Loucy (cell line): ENCODE results near the gene TMC3.
"Not testable (repeated sequence)": the region's sequence is repeated elsewhere in the genome, so short reads cannot be mapped to it uniquely, and the experiment has no call there.

Source experiments
- H2AFZ ChIP-seq: fragments of 200-600 bp; sonication (generic); 2 replicates; pipeline ENCODE4 v1.6.0; 2016; ENCODE audit warnings: antibody characterized with exemption, mild to moderate bottlenecking, low read length, moderate library complexity
- H3F3A ChIP-seq: fragments of 200-600 bp; 2 replicates; pipeline ENCODE4 v1.6.0; 2016; ENCODE audit warnings: antibody characterized with exemption, low read depth, mild to moderate bottlenecking
- H3K27me3 ChIP-seq: fragments of 200-600 bp; sonication (generic); 2 replicates; pipeline ENCODE4 v1.6.1; 2014; ENCODE audit warnings: low read length, mild to moderate bottlenecking; ENCODE audit not compliant: insufficient read depth, poor library complexity, severe bottlenecking
- H3K36me3 ChIP-seq: fragments of 200-600 bp; sonication (generic); 2 replicates; pipeline ENCODE4 v1.6.1; 2016; ENCODE audit warnings: low read length; ENCODE audit not compliant: insufficient read depth
- H3K4me1 ChIP-seq: fragments of 200-600 bp; sonication (generic); 2 replicates; pipeline ENCODE4 v1.5.1; 2014; ENCODE audit warnings: low read length, mild to moderate bottlenecking; ENCODE audit not compliant: insufficient read depth, poor library complexity, severe bottlenecking
- H3K4me2 ChIP-seq: fragments of 200-600 bp; sonication (generic); 2 replicates; pipeline ENCODE4 v1.6.0; 2014; ENCODE audit warnings: antibody characterized with exemption, low read length, low read depth, mild to moderate bottlenecking; ENCODE audit not compliant: poor library complexity, severe bottlenecking
- H3K4me3 ChIP-seq: fragments of 200-600 bp; sonication (generic); 2 replicates; pipeline ENCODE4 v1.5.1; 2014; ENCODE audit warnings: low read length, mild to moderate bottlenecking, mixed read lengths; ENCODE audit not compliant: poor library complexity, severe bottlenecking
- H3K79me2 ChIP-seq: fragments of 200-600 bp; sonication (generic); 2 replicates; pipeline ENCODE4 v1.6.1; 2014; ENCODE audit warnings: low read length; ENCODE audit not compliant: insufficient read depth
- H3K9ac ChIP-seq: fragments of 200-600 bp; sonication (generic); 2 replicates; pipeline ENCODE4 v1.6.0; 2014; ENCODE audit warnings: mild to moderate bottlenecking, low read depth, low read length, moderate library complexity; ENCODE audit not compliant: poor library complexity, severe bottlenecking
- H3K9me2 ChIP-seq: fragments of 200-600 bp; sonication (generic); replicated peaks from 2 replicates; pipeline ENCODE4 v1.6.1; 2016; ENCODE audit warnings: low read depth, low read length, mixed read lengths
- H3K9me3 ChIP-seq: fragments of 200-600 bp; sonication (generic); 2 replicates; pipeline ENCODE4 v1.6.1; 2014; ENCODE audit warnings: mild to moderate bottlenecking, antibody characterized with exemption, low read length, low read depth; ENCODE audit not compliant: insufficient read depth
- H4K20me1 ChIP-seq: fragments of 200-600 bp; sonication (generic); 2 replicates; pipeline ENCODE4 v1.6.0; 2014; ENCODE audit warnings: antibody characterized with exemption, low read length, mild to moderate bottlenecking; ENCODE audit not compliant: insufficient read depth, poor library complexity, severe bottlenecking
- CTCF ChIP-seq: fragments of 200-600 bp; sonication (generic); conservative IDR thresholded peaks from 2 replicates; pipeline ENCODE4 v1.5.1; 2014; ENCODE audit warnings: mild to moderate bottlenecking, antibody characterized with exemption, low read length
- EZH2phosphoT487 ChIP-seq: fragments of 200-600 bp; IDR thresholded peaks from 2 replicates; pipeline ENCODE4 v1.6.1; 2018; ENCODE audit warnings: antibody characterized with exemption, mild to moderate bottlenecking, moderate library complexity, borderline replicate concordance

The TMC3 gene

GRCh38 chr15:81349271-81349670 lies 24.7 kb downstream of the TMC3 start:
- TF ChIP-seq EZH2phosphoT487 (no peak), CTCF (no peak)
- Histone ChIP-seq H3K4me3 (no peak overlapping the region), H3K36me3 (no peaks in the 10 kb centered on the region), H3K4me1 (no peaks in the 10 kb centered on the region), H3K9me3 (no peaks in the 10 kb centered on the region), H3K4me2 (no peak overlapping the region), H3K9me2 (no peaks in the 10 kb centered on the region), H3K79me2 (no peaks in the 10 kb centered on the region), H3F3A (no peaks in the 10 kb centered on the region), H3K27me3 (no peaks in the 10 kb centered on the region), H2AFZ (no peak overlapping the region), H4K20me1 (no peaks in the 10 kb centered on the region), H3K9ac (no peak overlapping the region)

GRCh38 chr15:81348691-81349090 lies 25.3 kb downstream of the TMC3 start:
- not testable (repeated sequence) for H3K4me3 ChIP-seq, H2AFZ ChIP-seq, H3K9ac ChIP-seq, H3K4me2 ChIP-seq, H4K20me1 ChIP-seq, H3K36me3 ChIP-seq, H3K4me1 ChIP-seq, H3K9me2 ChIP-seq, H3K9me3 ChIP-seq, H3F3A ChIP-seq, H3K79me2 ChIP-seq, H3K27me3 ChIP-seq

- no peak overlapping the region for H3K4me2 ChIP-seq
- H3K27me3 ChIP-seq = no peaks in the 10 kb centered on the region
- H3K4me3 ChIP-seq = no peak overlapping the region
- no peaks in the 10 kb centered on the region for H3K9me3 ChIP-seq
- no peaks in the 10 kb centered on the region for H3K36me3 ChIP-seq
- no peak overlapping the region for H3K9ac ChIP-seq
- H4K20me1 ChIP-seq = no peaks in the 10 kb centered on the region
- TF ChIP-seq EZH2phosphoT487 = no peak
- TF ChIP-seq CTCF = no peak
- no peaks in the 10 kb centered on the region for H3K4me1 ChIP-seq
- no peaks in the 10 kb centered on the region for H3K79me2 ChIP-seq
- no peak overlapping the region for H2AFZ ChIP-seq
- H3K9me2 ChIP-seq = no peaks in the 10 kb centered on the region
- H3F3A ChIP-seq = no peaks in the 10 kb centered on the region
Observed at GRCh38 chr15:81347910-81348309, 26.1 kb downstream of the TMC3 start.

- no peak overlapping the region for H3K9ac ChIP-seq
- H3K9me2 ChIP-seq = no peaks in the 10 kb centered on the region
- no peak overlapping the region for H3K4me2 ChIP-seq
- H3F3A ChIP-seq = no peaks in the 10 kb centered on the region
- TF ChIP-seq EZH2phosphoT487 = no peak
- no peaks in the 10 kb centered on the region for H3K9me3 ChIP-seq
- no peaks in the 10 kb centered on the region for H3K36me3 ChIP-seq
- no peak overlapping the region for H2AFZ ChIP-seq
- no peaks in the 10 kb centered on the region for H3K79me2 ChIP-seq
- H4K20me1 ChIP-seq = no peaks in the 10 kb centered on the region
- H3K27me3 ChIP-seq = no peaks in the 10 kb centered on the region
- no peaks in the 10 kb centered on the region for H3K4me1 ChIP-seq
- no peak overlapping the region for H3K4me3 ChIP-seq
Observed at GRCh38 chr15:81346611-81347010, 27.4 kb downstream of the TMC3 start.
